Measurements from ENCODE around the gene MATN4.

Gene MATN4

DNA sequence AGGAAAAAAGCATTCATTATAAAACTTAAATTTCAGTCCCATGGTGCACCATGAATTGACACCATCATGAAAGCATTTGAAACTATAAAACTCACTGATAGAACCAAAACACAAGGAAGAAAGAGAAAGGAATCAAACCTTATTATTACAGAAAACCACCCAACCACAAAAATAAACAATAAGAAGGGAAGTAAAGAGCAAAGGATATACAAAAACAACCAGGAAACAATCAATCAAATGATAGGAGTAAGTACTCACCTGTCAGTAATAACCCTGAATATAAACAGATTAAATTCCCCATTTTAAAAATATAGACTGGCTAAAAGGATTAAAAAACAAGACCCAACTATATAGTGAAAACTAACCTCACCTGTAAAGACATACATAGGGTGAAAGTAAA lies 59.5 kb downstream of the MATN4 start:
- DNase-seq (ENCODE audit: low spot score), result no peak

DNA sequence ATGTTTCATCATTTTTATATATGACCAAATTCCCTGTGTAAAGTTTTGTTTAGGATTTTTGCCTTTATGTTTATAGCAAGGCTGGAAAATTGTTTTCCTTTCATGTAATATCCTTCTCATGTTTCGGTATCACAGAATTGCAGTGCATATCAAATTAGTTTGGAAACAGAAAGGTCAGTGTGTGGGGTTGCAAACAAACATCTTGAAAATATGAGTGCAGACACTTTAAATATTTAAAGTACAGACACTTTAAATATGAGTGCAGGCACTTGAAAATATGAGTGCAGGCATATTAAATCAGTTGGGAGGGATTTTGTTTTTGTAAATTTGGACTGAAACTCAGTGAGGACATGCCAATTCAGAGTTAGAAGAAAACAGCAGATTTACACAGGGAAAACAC lies 60.2 kb downstream of the MATN4 start:
- DNase-seq (ENCODE audit: low spot score), result no peak

DNA sequence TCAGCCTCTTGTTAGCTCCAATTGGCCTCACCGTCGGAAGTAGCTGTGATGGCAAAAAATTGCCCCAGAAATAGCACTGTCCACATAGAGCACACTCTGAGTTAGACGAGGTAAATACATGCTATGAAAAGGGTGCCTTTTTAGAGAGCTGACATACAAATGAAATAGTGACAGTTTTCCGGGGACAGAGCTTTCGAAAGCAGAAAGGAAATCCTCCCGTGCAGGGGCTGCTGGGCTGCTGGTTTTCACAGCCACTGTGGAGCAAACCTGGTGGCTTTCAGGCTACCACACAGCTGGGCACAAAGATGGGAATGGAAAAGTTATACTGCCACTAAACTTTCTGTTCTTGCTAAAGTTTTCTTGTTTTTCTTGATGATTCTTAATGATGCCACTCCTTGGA lies 62.0 kb downstream of the MATN4 start:
- no peak for DNase-seq (ENCODE audit: low spot score)
